Measurements from ENCODE around the gene PCMTD2. TPM values are rescaled to one million over a fixed set of nuclear protein-coding genes. Genes with fewer than 3 reads are reported as not detected.

The PCMTD2 gene
- total RNA-seq, 1 experiment from 2014 or later = 50.9 TPM

GRCh38 chr20:64231621-64232550 lies 23.7 kb upstream of the PCMTD2 start (continued):
- TF ChIP-seq ZNF317 (CRISPR knock-in tag; IDR thresholded peaks at IDR 0.05; ENCODE audit: borderline replicate concordance, low read depth) = no peak
- TF ChIP-seq, protein P1, sequence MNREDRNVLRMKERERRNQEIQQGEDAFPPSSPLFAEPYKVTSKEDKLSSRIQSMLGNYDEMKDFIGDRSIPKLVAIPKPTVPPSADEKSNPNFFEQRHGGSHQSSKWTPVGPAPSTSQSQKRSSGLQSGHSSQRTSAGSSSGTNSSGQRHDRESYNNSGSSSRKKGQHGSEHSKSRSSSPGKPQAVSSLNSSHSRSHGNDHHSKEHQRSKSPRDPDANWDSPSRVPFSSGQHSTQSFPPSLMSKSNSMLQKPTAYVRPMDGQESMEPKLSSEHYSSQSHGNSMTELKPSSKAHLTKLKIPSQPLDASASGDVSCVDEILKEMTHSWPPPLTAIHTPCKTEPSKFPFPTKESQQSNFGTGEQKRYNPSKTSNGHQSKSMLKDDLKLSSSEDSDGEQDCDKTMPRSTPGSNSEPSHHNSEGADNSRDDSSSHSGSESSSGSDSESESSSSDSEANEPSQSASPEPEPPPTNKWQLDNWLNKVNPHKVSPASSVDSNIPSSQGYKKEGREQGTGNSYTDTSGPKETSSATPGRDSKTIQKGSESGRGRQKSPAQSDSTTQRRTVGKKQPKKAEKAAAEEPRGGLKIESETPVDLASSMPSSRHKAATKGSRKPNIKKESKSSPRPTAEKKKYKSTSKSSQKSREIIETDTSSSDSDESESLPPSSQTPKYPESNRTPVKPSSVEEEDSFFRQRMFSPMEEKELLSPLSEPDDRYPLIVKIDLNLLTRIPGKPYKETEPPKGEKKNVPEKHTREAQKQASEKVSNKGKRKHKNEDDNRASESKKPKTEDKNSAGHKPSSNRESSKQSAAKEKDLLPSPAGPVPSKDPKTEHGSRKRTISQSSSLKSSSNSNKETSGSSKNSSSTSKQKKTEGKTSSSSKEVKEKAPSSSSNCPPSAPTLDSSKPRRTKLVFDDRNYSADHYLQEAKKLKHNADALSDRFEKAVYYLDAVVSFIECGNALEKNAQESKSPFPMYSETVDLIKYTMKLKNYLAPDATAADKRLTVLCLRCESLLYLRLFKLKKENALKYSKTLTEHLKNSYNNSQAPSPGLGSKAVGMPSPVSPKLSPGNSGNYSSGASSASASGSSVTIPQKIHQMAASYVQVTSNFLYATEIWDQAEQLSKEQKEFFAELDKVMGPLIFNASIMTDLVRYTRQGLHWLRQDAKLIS (CRISPR knock-in tag; IDR thresholded peaks at IDR 0.05; ENCODE audit: borderline replicate concordance) = no peak

GRCh38 chr20:64232794-64233193 lies 22.8 kb upstream of the PCMTD2 start:
- H3K4me3 Mint-ChIP-seq = no peak overlapping the region
- H3K9me3 Mint-ChIP-seq = peaks cover 9% of the 10 kb centered on the region
- peak overlapping the region; percentile 65; the same call in 1 of the 2 replicates for H3K27ac Mint-ChIP-seq
- ChIA-PET POLR2A (no interaction called here), CTCF (interaction anchor here (1.0 kb wide), 1 partner anchor 9 kb away, joined by 3 read pairs; no protein-coding TSS in a partner anchor)
- no peaks in the 10 kb centered on the region for H3K27me3 Mint-ChIP-seq (ENCODE audit: low read depth)
- DNase-seq (ENCODE audit: low spot score) (no peak), ATAC-seq (no peak)
- peaks cover 5% of the 10 kb centered on the region; the same call in 1 of the 2 replicates for H3K4me1 Mint-ChIP-seq
- TF ChIP-seq TEAD4 (CRISPR knock-in tag; IDR thresholded peaks at IDR 0.05) (no peak), ZNF532 (CRISPR knock-in tag; IDR thresholded peaks at IDR 0.05; ENCODE audit: borderline replicate concordance) (no peak), NR3C1 (CRISPR knock-in tag; conservative IDR thresholded peaks at IDR 0.05; ENCODE audit: low read depth) (no peak), GTF2I (CRISPR knock-in tag; conservative IDR thresholded peaks at IDR 0.05) (no peak), ATF1 (CRISPR knock-in tag; IDR thresholded peaks at IDR 0.05) (no peak), CBFB (CRISPR knock-in tag; IDR thresholded peaks at IDR 0.05; ENCODE audit: low read depth) (no peak), HMGA2 (CRISPR knock-in tag; IDR thresholded peaks at IDR 0.05) (no peak), TEAD1 (CRISPR knock-in tag; IDR thresholded peaks at IDR 0.05) (no peak), ZNF219 (CRISPR knock-in tag; IDR thresholded peaks at IDR 0.05; ENCODE audit: borderline replicate concordance) (no peak), SMAD3 (CRISPR knock-in tag; IDR thresholded peaks at IDR 0.05; ENCODE audit: borderline replicate concordance) (no peak), ZNF423 (CRISPR knock-in tag; IDR thresholded peaks at IDR 0.05) (no peak)
- TF ChIP-seq, protein P2, sequence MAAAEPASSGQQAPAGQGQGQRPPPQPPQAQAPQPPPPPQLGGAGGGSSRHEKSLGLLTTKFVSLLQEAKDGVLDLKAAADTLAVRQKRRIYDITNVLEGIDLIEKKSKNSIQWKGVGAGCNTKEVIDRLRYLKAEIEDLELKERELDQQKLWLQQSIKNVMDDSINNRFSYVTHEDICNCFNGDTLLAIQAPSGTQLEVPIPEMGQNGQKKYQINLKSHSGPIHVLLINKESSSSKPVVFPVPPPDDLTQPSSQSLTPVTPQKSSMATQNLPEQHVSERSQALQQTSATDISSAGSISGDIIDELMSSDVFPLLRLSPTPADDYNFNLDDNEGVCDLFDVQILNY (CRISPR knock-in tag; IDR thresholded peaks at IDR 0.05) = no peak
- TF ChIP-seq, protein P3, sequence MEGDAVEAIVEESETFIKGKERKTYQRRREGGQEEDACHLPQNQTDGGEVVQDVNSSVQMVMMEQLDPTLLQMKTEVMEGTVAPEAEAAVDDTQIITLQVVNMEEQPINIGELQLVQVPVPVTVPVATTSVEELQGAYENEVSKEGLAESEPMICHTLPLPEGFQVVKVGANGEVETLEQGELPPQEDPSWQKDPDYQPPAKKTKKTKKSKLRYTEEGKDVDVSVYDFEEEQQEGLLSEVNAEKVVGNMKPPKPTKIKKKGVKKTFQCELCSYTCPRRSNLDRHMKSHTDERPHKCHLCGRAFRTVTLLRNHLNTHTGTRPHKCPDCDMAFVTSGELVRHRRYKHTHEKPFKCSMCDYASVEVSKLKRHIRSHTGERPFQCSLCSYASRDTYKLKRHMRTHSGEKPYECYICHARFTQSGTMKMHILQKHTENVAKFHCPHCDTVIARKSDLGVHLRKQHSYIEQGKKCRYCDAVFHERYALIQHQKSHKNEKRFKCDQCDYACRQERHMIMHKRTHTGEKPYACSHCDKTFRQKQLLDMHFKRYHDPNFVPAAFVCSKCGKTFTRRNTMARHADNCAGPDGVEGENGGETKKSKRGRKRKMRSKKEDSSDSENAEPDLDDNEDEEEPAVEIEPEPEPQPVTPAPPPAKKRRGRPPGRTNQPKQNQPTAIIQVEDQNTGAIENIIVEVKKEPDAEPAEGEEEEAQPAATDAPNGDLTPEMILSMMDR (IDR thresholded peaks at IDR 0.05) = no peak
- TF ChIP-seq, protein P4, sequence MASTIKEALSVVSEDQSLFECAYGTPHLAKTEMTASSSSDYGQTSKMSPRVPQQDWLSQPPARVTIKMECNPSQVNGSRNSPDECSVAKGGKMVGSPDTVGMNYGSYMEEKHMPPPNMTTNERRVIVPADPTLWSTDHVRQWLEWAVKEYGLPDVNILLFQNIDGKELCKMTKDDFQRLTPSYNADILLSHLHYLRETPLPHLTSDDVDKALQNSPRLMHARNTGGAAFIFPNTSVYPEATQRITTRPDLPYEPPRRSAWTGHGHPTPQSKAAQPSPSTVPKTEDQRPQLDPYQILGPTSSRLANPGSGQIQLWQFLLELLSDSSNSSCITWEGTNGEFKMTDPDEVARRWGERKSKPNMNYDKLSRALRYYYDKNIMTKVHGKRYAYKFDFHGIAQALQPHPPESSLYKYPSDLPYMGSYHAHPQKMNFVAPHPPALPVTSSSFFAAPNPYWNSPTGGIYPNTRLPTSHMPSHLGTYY (CRISPR knock-in tag; IDR thresholded peaks at IDR 0.05) = no peak
- H3K36me3 Mint-ChIP-seq = 0 out of 2 replicates have a peak, but pooled peaks cover 4% of the 10 kb centered on the region

Data from WTC11 (cell line).